ENCODE measurements around the gene CFAP141. TPM values are rescaled to one million over a fixed set of nuclear protein-coding genes. Genes with fewer than 3 reads are reported as not detected.
"Not testable (repeated sequence)": the region's sequence is repeated elsewhere in the genome, so short reads cannot be mapped to it uniquely, and the experiment has no call there.

Gene CFAP141
- polyA plus RNA-seq, 10 donors = not detected

DNA sequence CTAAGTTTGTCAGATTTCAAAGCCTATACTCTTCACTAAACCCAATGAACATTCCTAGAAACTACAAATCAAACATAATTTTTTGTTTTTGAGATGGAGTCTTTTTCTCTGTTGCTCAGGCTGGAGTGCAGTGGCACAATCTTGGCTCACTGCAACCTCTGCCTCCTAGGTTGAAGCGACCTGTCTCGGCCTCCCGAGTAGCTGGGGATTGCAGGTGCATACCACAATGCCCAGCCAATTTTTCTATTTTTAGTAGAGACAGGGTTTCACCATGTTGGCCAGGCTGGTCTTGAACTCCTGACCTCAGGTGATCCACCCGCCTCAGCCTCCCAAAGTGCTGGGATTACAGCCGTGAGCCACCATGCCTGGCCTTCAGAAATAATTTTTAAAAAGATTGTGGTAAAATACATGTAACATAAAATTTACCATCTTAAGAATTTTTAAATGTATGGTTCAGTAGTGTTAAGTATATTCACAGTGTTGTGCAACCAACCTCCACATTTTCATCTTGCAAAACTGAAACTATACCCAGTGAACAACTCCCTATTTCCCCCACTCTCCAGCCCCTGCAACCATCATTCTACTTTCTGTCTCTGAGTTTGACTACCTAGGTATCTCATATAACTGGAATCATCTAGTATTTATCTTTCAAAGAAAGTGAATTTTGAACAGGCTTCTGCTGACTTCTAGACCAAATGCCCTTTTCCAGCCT lies 2.7 kb upstream of the CFAP141 start:
- no peak for DNase-seq

DNA sequence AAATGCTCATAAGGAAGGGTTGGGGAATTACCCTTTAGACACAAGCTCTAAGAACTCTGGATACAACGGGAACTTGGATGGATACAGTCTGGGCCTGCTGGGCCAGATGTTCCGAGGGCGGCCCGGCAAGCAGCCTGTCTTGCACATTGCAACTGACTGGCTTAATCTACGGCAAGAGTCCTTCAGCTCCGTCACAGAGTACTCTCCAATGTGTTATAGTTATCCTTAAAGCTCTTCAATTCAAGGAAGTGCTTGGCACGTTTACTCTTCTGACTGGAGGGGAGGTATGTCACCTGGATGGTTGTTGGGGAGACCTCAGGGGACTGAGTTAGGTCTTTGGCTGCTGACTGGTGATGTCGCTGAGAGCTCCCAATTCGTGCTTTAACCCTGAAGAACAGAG lies 1.1 kb upstream of the CFAP141 start:
- no peak for DNase-seq

DNA sequence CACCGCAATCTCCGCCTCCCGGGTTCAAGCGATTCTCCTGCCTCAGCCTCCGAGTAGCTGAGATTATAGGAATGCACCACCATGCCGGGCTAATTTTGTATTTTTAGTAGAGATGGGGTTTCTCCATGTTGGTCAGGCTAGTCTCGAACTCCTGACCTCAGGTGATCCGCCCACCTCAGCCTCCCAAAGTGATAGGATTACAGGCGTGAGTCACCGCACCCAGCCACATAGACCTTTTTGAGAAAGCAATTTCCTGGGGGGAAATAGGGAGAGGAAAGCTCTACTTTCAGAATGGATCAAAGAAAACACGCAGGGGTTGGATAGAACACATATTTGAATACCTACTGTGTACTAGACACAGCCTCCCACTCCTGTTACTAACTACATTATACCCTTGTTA lies 355 bp downstream of the CFAP141 start:
- not testable (repeated sequence) for DNase-seq

DNA sequence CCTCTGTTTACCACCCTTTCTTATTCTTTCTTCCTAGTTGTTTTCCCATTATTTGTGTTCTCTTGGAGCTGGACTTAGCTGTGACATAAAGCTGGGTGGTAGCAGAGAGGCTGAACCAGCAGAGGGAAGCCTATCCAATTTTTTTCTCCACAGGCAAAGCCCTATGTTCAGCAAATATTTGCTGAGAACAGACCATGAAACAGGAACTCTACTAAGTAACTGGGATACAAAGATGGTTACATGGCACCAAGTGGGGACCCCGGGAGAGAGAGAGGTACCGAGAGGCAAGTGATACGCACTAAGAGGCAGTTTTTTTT lies 6.6 kb downstream of the CFAP141 start:
- DNase-seq = no peak

DNA sequence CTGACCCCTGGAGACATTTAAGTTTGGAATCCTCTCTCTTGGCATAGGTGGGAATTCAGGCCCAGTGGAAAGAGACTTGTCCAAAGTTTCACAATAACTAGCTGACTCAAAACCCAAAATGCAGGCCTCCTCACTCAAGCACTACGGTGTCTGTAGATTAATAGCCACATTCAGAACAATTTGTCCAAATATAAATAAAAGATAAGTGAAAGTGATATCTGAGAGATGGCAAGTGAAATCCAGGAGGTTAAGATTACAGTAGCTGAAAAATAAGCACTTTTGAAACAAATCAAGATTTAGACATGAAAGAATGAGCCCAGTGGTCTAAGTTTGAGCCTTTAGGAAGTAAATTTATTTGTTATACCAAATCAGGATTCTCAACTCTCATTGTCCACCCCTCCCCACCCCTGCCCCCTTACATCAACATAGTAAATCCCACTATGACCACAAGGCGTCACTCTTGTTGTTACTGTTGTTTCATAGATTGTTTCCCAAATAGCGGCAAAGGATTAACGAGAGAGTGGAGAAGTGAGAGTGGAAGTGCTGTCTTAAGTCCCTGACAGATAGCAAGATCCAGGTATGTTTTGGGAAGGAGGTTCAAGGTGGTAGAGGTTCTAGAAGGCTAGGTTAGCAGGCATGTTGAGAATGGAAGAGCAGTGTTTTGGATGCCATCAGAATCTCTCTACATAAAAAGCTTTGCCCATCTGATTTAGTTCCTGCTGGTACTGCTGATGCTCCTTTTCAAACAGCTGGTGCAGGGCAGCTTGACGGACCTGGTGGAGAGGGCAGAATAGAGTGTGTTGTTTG lies 7.2 kb downstream of the CFAP141 start:
- DNase-seq = peak in 2 of 3 donors; percentile 64 to 84

DNA sequence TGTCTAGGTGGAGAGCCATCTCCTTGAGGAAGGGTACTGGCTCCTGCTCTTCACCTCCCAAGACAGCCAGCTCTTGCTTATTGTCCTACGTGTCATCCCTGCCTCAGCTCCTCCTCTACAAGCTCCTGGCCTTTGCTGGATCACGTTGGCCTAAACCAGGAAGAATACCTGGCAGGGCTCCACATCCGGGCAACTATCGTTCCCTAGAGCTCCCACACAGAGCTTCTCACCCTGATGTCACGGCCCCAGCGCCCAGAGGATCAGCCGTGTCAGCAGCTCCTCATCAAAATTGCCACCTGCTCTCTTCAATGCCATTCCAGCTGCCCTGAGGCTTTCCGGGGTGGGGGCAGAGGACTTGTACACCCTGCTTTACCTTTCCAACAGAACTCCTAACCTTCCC lies 12.3 kb downstream of the CFAP141 start:
- DNase-seq = no peak

DNA sequence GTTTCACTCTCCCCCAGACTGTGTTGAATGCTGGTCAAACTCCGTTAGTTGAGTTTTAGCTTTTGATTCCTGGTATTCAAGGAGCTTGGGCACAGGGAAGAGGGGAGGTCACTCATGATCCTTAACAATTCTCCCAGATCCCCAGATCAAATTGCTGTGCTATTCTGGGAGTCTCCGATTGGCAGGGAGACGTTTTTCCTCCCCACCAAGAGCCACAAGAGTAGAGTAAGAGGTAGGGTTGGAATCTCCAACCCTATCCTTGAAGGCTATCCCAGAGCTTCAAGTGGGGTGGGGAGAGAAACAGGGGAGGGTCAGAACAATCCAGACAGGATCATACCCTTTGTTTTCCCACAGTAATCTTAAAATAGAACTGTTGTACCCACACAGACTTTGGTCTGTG lies 13.7 kb downstream of the CFAP141 start:
- DNase-seq = no peak

DNA sequence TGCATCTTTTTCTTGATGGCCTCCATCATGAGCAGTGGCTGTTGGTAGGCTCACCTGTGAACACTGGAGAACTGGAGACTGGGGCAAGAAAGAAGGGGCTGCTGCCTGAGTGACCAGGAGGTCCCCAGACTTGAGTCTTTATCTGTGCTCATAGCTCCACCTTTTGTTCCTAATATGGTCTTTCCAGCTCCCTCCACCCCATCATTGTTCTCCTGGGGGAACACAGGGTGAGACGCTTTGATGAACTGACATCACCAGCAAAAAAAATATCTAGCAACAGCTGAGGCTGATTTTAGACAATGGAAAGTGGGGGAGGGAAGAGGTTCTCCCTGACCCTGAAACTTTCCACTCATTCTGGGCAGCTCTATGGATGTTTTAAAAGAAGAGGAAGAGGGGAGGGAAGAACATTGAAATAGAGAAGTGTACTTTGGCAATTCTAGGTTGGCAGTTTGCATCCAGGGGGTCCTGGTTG lies 14.1 kb downstream of the CFAP141 start, which contains the start of gene TPM3:
TSS of gene TPM3 (minus strand) at position 111 of the 472 bp plus-strand sequence. CDS start at position 29, 82 bp downstream.
- DNase-seq = peak in 1 of 3 donors; percentile 39

DNA sequence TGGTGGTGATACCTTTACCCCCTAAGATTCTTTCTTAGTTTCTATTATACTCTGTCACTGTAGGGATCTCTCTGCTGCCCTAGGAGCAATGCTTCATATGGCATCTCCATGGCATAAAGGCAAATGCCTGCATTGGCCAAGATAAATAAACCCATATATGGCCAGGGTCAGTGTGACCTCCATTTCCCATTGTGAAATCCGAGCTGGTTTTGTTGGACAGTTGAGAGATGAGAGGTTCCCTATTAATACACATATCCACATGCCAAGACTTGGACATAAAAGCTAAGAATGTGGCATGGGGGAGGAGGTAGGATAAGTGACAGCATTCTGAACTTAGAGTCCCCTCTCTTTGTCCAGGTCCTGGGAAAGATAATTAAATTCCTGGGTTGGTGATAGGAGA lies 15.6 kb downstream of the CFAP141 start:
- DNase-seq = no peak

DNA sequence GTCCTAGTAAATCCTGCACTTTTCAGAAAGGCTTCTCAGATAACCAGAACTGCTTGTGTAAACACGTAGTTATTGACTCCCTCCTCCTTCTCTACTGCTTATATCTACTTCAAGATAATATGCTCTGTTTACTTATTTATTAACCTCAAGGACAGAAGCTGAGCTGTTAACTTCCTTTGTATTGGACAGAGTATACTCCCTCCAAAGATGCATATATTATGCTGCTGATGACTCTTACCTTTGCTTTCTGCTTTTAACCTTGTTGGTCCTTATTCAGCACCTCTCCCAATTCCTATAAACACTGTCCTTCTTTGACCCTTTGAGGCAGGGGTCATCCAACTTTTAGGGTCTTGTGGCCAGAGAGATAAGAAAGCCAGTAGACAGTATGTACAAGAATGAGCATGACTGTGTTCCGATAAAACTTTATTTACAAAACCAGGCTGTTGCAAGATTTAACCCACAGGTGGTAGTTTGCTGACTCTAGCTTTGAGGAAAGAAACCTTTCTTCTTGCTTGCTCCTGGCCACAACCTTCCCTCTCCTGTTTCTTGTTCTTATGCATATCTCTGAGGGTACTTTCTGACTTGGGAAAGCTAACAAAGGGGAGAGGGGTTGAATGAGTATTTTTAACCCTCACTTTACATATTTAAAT lies 19.2 kb downstream of the CFAP141 start:
- no peak for DNase-seq

DNA sequence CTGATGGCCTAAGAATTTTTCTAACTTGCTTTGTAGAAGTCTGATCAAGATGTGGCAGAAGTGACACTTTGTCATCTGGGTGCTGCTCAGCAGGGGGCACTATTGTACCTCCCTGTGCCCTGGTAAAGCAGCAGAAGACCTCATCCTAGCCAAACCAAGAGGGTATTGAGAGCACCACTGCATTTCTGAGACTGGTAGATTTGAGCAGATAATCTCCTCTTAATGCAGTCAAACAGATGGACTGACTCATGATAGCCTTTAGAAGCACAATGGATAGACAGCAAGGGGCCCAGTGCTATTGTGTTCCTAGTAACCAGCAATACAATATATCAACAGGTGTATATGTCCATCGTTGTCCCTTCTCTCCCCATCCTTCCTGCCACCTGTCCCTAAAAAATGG lies 20.0 kb downstream of the CFAP141 start:
- DNase-seq = no peak

DNA sequence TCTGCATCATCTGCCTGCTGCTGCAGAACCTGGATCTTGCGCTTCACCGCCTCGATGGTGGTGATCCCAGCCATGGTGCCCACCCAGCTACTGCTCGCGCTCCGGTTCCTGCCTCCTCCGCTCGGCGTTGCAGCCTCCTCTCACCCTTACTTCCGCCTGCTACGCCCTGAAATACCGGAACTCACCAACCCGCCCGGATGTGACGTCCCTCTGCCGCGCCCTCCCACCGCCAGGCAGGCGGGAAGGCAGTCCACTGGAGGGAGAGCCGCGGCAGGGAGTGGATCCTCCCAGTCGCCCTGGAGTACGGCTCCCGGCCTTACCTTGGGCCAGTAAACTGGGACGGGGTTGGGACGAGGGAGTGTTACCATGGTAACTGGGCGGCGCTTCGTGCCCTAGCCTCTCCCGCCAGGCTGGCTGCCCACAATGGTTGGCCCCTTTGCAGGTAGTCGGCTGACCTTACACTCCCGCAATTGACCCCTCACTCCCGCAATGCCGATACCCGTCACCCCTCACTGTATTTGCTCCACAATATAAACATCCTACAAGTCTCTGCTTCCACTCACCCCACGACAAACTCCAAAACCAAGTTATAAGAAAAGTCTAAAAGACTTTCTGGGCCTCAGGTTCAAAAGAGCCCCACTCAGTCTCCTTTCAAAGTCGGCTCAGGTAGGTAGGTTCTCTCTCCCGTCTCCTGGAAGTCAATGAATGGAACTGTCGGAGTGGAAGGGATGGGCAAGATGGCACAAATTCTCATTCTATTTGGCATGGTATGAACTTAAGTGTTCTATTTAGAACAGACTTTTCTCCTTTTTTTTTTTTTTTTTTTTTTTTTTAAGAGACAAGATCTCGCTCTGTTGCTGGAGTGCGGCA lies 22.9 kb downstream of the CFAP141 start:
- DNase-seq = peak; percentile 94 to 97 (median 95)

DNA sequence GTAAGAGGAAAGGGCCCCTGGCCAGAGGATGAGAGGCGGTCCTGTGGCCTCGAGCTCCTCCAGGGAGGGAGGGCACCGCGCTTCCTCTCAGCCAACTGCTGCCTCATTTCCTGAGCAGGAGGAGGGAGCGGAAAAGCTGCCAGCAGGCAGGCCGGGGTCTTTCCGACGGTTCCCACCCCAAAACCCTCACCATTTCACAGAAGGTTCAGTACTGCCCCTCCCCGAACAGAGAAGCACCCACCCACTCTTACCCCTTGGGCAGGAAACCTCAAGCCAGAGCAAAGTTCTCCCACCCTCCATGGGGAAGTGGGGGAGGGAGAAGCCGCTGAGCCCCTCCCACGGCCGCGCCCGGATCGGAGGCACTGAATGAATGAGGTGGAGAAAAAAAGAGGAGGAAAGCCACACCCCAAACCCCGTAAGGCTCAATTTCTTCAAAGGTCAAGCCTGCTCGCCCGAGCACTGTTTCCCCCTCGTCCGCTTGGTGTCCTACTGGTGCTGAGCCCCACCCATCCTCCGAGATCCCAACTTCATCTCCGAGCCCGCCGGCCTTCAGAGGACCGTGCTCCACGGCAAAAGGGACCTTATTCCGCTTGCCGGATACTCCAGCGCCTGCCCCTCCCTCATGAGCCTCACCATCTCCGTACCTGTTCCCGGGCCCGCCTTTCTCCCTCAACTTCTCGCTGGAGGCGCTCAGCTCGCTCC lies 23.6 kb downstream of the CFAP141 start:
- DNase-seq = peak; percentile 36 to 82 (median 70)

DNA sequence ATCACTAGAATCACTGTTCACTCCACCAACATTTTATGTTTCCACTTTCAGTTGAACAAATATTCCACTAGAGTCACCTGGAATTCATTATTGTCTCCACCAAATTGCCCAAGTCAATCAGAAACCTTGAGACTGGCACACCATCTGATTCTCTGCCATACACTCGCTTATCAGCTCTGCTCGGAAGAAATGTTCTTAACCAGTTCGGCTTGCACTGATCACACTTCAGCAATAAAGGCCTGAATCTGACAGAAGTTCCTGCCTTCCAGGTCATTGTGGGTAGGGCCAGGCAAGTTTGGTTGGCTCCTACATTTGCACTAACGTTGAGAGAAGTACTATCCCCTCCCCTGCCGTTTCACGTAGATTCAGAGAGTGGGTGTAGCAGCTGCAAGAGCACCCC lies 24.2 kb downstream of the CFAP141 start:
- DNase-seq = no peak

DNA sequence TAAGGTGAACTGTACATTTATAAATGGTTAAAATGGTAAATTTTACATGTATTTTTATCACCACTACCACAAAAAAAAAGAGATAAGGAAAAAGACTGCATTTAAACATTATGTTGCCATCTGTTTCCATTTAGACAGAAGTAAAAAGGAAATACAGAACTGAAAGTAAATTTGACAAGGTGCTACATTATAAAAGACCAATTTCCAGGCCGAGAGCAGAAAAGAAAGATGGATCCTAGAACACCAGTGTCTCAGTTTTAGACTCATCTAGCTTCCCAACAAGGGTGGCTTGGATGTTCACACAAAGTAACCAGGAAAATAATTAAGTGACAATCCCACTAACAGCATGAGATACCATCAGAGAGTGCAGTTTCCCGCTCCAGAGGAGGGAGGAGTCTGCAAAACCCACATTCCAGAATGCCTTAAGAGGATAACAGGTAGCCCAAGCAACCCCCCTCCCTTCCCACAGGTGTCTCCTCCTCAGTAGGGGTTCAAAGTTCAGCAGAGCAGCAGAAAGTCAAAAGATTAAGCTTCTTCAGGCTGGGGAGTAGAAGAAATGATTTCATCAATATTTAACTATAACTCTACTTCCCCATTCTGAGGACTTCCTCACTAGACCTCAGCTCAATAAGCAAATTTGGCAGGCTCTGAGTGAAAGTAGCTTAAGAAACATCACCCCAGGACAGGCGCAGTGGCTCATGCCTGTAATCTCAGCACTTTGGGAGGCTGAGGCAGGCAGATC lies 26.0 kb downstream of the CFAP141 start:
- DNase-seq = no peak

DNA sequence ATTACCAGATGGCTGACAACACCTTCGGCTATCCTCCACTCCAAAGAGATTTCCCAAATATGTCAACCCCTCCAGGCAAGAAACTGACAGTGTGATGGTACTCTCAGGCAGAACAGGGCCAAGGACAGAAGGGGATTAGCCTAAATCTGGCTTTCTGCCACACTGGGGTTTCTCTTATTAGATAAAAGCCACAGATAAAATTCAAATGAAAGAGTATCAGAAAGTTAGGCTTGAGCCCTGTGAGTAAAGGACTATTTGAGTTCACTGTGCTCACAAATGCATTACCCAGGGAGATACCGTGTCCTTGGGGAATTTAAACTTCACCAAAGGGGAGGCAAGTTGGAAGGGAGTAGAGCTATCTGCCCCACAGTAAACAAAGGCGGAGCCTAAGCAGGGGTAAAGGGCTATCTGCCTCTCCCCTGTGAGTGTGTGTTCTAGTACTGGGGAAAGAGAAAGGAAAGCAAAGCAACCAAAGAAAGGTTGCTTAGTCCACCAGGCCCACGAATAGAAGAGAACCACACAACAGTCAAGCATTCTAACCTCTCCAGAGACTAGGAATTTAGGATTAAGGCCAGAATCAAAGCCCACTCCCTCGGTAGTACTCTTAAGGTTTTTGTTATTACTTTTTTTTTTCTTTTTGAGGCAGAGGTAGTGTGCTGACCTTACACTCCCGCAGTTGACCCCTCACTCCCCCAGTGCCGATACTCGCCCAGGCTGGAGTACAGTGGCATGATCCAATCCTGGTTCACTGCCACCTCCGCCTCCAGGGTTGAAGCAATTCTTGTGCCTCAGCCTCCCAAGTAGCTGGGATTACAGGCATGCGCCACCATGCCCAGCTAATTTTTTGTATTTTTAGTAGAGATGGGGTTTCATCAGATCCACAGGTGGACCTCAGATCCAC lies 27.0 kb downstream of the CFAP141 start:
- DNase-seq = no peak

DNA sequence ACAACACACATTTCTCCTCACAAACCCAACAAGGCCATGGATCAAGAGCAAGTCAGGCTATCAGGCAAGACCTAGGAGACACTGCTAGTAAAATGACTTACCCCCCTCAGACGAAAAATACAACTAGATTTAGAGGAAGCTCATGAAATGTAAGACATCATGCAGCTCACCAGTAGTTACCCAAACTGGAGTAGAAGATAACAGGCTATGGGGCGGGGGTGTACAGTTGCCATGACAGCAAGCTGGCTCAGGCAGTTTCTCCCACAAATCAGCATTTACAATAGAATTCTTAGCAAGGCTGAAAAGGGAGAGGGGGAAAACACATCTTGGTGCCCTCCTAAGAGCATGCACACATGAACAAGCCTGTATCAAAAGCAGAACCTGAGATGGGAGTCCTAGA lies 28.1 kb downstream of the CFAP141 start:
- no peak for DNase-seq

DNA sequence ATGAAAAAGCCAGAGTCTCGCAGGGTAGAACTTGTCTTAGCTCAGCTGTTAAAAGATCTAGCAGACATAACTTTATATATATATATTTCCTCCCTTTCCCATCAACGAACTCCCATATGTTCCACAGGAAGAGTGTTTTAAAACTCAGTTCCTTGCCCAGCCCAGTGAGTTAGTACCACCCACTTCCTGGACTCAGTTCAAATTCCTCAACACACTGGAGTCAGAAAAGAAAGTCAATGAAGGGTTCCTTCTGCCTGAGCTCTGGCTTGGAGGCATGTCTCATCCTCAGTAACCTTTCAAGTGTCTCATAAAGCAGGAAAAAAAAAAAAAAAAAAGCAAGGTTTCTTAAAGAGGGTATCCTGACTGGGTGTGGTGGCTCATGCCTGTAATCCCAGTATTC lies 29.8 kb downstream of the CFAP141 start:
- peak; percentile 51 to 73 (median 62) for DNase-seq

DNA sequence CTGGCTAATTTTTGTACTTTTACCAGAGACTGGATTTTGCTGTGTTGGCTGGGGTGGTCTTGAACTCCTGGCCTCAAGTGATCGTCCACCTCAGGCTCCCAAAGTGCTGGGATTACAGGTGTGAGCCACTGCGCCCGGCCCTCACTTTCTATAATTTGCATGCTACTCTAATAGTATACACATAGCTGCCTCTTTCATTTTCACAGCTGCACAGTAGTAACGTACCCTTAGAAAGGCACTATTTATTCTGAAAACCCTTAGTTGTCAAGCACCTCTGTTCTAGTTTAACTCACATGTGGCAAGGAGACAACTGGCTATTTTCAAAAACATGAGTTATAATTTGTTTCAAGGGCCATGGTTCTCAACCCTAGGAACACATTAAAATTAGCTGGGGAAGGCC lies 31.5 kb downstream of the CFAP141 start:
- DNase-seq = no peak

Data from muscle of back (tissue), 11 donors.